GM10266 (cell line): ENCODE results near the gene GCNT4.

Source experiments
- DNase-seq: peaks from one replicate; pipeline ENCODE4 v3.0.0; 2012; ENCODE audit errors: extremely low spot score
- TF ChIP-seq, protein P1 (sequence below): IDR thresholded peaks from 2 replicates; pipeline ENCODE4 v1.5.1; 2012; ENCODE audit warnings: mild to moderate bottlenecking, low read depth; ENCODE audit not compliant: control insufficient read depth, insufficient read depth; ENCODE audit errors: missing control alignments

GCNT4 gene

GRCh38 chr5:75017971-75018370 lies 34.4 kb downstream of the GCNT4 start:
- TF ChIP-seq, protein P1, sequence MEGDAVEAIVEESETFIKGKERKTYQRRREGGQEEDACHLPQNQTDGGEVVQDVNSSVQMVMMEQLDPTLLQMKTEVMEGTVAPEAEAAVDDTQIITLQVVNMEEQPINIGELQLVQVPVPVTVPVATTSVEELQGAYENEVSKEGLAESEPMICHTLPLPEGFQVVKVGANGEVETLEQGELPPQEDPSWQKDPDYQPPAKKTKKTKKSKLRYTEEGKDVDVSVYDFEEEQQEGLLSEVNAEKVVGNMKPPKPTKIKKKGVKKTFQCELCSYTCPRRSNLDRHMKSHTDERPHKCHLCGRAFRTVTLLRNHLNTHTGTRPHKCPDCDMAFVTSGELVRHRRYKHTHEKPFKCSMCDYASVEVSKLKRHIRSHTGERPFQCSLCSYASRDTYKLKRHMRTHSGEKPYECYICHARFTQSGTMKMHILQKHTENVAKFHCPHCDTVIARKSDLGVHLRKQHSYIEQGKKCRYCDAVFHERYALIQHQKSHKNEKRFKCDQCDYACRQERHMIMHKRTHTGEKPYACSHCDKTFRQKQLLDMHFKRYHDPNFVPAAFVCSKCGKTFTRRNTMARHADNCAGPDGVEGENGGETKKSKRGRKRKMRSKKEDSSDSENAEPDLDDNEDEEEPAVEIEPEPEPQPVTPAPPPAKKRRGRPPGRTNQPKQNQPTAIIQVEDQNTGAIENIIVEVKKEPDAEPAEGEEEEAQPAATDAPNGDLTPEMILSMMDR, result no peak
- DNase-seq, result no peak

DNA sequence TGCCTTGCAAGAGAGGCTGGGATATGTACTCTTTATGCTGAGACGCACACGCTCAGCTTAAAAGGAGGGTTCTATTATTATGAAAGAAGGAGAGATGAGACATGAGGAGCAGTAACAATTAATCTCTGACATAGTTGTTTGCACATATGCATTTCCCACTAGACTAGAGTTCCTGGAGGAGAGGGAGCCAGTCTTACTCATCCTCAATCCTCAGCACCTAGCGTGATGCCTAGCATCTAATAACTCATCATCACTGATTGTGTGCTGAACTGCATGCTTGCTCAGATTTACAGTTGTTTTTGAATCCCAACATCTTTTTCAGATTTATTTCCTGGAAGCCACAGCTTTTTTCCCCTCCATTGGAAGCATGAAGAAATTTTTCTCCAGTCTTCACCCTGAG lies 35.5 kb downstream of the GCNT4 start:
- TF ChIP-seq, protein P1, result no peak
- DNase-seq, result no peak

GRCh38 chr5:75012748-75013147 lies 39.6 kb downstream of the GCNT4 start:
- no peak for DNase-seq
- TF ChIP-seq, protein P1, result no peak

DNA sequence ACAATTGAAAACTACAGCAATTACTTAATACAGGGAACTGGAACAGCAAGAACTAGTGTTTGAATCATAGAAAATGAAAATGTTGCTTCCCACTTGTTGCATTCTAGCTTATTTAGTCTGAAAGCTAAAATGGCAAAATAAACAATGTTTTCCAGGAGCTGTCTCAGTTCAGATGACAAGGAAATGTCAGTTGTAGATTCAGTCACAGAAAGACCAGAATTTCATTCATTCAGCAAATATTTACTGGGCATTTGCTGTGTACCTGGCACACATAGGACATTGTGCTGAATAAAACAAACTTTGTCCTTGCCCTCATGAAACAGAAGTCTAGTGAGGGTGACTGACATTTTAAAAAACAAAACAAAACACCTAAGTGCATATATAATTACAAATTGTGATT lies 41.5 kb downstream of the GCNT4 start:
- no peak for DNase-seq

DNA sequence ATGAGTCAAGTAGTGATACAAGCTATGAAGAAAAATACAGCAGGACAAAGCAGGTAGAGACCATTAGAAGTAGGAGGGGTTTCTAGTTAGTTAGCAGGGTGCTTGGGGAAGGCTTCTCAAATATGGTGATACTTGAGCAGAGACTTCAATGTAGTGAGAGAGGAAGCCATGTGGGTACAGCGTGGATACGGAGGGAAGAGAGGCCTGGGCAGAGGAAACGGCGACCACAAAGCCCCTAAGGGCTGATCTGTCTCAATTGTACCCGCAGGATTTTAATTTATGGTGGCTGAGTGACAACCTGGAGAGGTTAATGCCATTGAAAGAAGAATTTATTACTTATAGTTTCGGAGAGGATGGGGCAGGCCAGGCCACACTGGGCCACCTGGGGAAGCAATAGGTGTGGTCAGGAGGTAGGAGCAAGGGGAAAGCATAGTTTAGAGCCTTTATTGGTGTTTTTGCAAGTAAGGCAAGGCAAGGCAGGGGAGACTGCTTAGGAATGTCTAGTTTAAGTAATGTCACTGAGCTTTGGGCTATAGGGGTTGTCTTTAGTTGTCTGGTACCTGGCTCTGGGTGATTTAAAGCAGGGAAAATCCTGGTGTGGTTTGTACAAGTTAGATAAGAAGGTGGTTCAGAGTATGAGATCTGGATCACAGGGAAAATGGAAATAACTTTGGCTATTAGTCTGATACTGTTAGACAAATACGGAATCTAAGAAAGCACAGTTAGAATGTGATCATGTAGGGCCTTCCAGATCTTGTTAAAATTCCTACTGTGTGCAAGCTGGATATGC lies 42.6 kb downstream of the GCNT4 start:
- DNase-seq, result no peak
- TF ChIP-seq, protein P1, result no peak

More for the DNA sequence above, 41.5 kb downstream of the GCNT4 start:
- TF ChIP-seq, protein P1, result no peak

DNA sequence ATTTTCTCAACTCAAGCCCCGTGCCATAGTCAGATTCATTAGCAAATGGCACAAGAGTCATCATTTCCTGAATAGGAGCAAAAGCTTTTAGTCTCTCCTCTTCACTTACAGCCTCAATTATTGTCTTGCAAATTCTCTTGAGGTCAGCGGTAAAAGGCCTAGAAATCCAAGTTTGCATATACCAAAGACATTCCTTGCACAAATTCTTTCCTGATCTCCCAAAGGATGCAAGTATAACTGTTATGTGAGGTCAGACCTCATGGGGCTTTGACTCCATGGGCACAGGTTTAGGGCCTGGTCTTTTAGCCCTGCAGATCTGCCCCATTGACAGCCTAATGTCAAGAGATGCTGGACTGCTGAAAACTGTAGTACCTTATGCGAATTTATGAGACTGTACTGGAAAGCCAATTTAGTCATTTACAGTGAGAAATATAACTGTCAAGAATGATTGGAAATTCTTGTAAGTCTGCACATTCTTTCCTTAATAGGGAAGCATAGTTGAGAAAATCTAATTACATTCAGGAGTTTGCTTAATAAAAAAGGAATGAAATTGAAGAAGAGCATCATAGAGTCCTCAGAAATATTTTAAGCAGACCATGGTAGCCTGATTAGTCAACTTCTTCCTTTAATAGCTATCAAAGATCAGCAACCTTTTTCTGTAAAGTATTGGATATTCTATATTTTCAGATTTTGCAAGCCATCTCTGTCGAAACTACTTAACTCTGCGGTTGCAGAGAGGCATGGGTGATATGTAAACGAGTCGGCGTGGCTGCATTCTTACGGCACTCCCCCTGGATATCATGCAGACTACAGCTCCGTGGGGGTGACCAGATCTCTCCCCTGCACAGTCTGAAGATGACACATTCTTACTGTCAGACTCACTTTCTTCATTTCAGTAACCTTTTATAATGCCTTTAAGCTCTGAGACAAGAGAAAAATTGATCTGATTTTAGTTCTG lies 45.2 kb downstream of the GCNT4 start:
- no peak for DNase-seq
- TF ChIP-seq, protein P1, result no peak
